H1 (cell line): ENCODE results near the gene NAGA. TPM values are rescaled to one million over a fixed set of nuclear protein-coding genes. Genes with fewer than 3 reads are reported as not detected.

ENCODE experiments used
- CTCF ChIA-PET: fragments of 300-600 bp; sonication (Branson Sonifier 250); formaldehyde crosslinking; loops from one replicate; lab custom pipeline; 2021; ENCODE audit not compliant: partially characterized antibody; lab: Charles Lee
- POLR2A ChIA-PET: fragments of 300-600 bp; sonication (Branson Sonifier 250); formaldehyde crosslinking; loops from one replicate; lab custom pipeline; 2021; ENCODE audit warnings: inconsistent platforms; ENCODE audit not compliant: partially characterized antibody; lab: Charles Lee
- DNase-seq, 2 experiments: peaks; one replicate each; pipeline versions ENCODE4 v3.0.0 to v3.0.0-alpha.2; 2010 to 2022; ENCODE audit warnings: low spot score in 2 of 2, low read depth in 1 of 2, mixed read lengths in 1 of 2
- FAIRE-seq: peaks from 2 replicates; lab custom pipeline; 2011; peaks lifted over from hg19 to GRCh38; lab: Jason Lieb, UNC
- H2AFZ ChIP-seq: 2 replicates; pipeline ENCODE4 v1.8.1; 2012; ENCODE audit warnings: low read length, inconsistent platforms
- H2AK5ac ChIP-seq: 2 replicates; pipeline ENCODE4 v1.6.1; 2013; ENCODE audit warnings: low read depth, low read length
- H2BK120ac ChIP-seq: replicated peaks from 2 replicates; pipeline ENCODE3; 2013; ENCODE audit warnings: low read depth, low read length, inconsistent platforms
- H2BK12ac ChIP-seq: 2 replicates; pipeline ENCODE4 v1.6.1; 2013; ENCODE audit warnings: low read depth, low read length
- H2BK15ac ChIP-seq: 2 replicates; pipeline ENCODE4 v1.6.1; 2013; ENCODE audit warnings: low read length
- H2BK20ac ChIP-seq: 2 replicates; pipeline ENCODE4 v1.6.1; 2013; ENCODE audit warnings: low read length
- H2BK5ac ChIP-seq: 2 replicates; pipeline ENCODE4 v1.6.1; 2013; ENCODE audit warnings: low read depth, low read length
- H3K14ac ChIP-seq: 2 replicates; pipeline ENCODE4 v1.6.1; 2013; ENCODE audit warnings: inconsistent platforms; ENCODE audit not compliant: insufficient read length
- H3K18ac ChIP-seq: 2 replicates; pipeline ENCODE4 v1.6.1; 2013; ENCODE audit warnings: low read length; ENCODE audit errors: extremely low read depth
- H3K23ac ChIP-seq: 2 replicates; pipeline ENCODE4 v1.6.1; 2013; ENCODE audit warnings: inconsistent platforms; ENCODE audit not compliant: insufficient read length
- H3K23me2 ChIP-seq: 2 replicates; pipeline ENCODE4 v1.6.1; 2013; ENCODE audit warnings: low read depth, low read length
- H3K27ac ChIP-seq: 2 replicates; pipeline ENCODE4 v1.6.1; 2011; ENCODE audit warnings: low read depth, low read length, inconsistent platforms
- H3K27me3 ChIP-seq, 4 experiments: replicated peaks in 1 of 4; 1 replicate in 1 of 4; 2 replicates in 3 of 4; pipeline versions ENCODE4 v1.6.1 to v1.8.1; 2011 to 2013; ENCODE audit warnings: low read length in 3 of 4, mild to moderate bottlenecking in 3 of 4, inconsistent platforms in 2 of 4, mixed read lengths in 2 of 4, moderate library complexity in 1 of 4; ENCODE audit not compliant: control insufficient read depth in 3 of 4, insufficient read depth in 3 of 4; ENCODE audit errors: extremely low read depth in 1 of 4
- H3K36me3 ChIP-seq, 4 experiments: 2 replicates each; pipeline versions ENCODE4 v1.6.1 to v1.8.1; 2011 to 2013; ENCODE audit warnings: mild to moderate bottlenecking in 4 of 4, low read length in 3 of 4, moderate library complexity in 2 of 4, control low read depth in 1 of 4, inconsistent platforms in 1 of 4; ENCODE audit not compliant: insufficient read depth in 4 of 4, control insufficient read depth in 2 of 4
- H3K4ac ChIP-seq: replicated peaks from 2 replicates; pipeline ENCODE3; 2013; ENCODE audit warnings: low read length, low read depth, mixed read lengths, inconsistent platforms; ENCODE audit not compliant: insufficient read length
- H3K4me1 ChIP-seq, 4 experiments: replicated peaks in 1 of 4; 1 replicate in 1 of 4; 2 replicates in 3 of 4; pipeline versions ENCODE4 v1.6.1 to v1.8.1; 2011 to 2013; ENCODE audit warnings: low read length in 3 of 4, inconsistent platforms in 2 of 4, mixed read lengths in 1 of 4; ENCODE audit not compliant: insufficient read depth in 4 of 4, control insufficient read depth in 3 of 4
- H3K4me2 ChIP-seq, 2 experiments: 2 replicates each; pipeline versions ENCODE4 v1.6.1 to v1.8.1; 2011 to 2013; ENCODE audit warnings: low read depth in 2 of 2, low read length in 2 of 2, control low read depth in 1 of 2, inconsistent platforms in 1 of 2, mild to moderate bottlenecking in 1 of 2; ENCODE audit not compliant: insufficient read depth in 1 of 2
- H3K4me3 ChIP-seq, 4 experiments: fragments of 200-600, 300-600 bp in 1 of 4; sonication (generic), shearing (Covaris generic), sonication (Bioruptor Twin) in 1 of 4; 2 replicates each; pipeline versions ENCODE4 v1.5.1 to v1.8.1; 2011 to 2016; ENCODE audit warnings: low read length in 4 of 4, low read depth in 3 of 4, control low read depth in 2 of 4, inconsistent platforms in 2 of 4, mild to moderate bottlenecking in 2 of 4, mixed read lengths in 1 of 4, moderate library complexity in 1 of 4; ENCODE audit not compliant: insufficient read depth in 2 of 4; ENCODE audit errors: extremely low read depth in 1 of 4
- H3K56ac ChIP-seq: replicated peaks from 2 replicates; pipeline ENCODE3; 2013; ENCODE audit warnings: low read depth, mild to moderate bottlenecking, mixed read lengths, low read length, inconsistent platforms; ENCODE audit not compliant: insufficient read length
- H3K79me1 ChIP-seq: 2 replicates; pipeline ENCODE4 v1.6.1; 2013; ENCODE audit warnings: low read depth, low read length, control low read depth
- H3K79me2 ChIP-seq, 2 experiments: 2 replicates each; pipeline versions ENCODE4 v1.6.1 to v1.8.1; 2012 to 2013; ENCODE audit warnings: low read length in 2 of 2, mild to moderate bottlenecking in 2 of 2, inconsistent platforms in 1 of 2; ENCODE audit not compliant: insufficient read depth in 2 of 2, control insufficient read depth in 1 of 2
- H3K9ac ChIP-seq, 4 experiments: replicated peaks in 1 of 4; 1 replicate in 1 of 4; 2 replicates in 3 of 4; pipeline versions ENCODE4 v1.6.1 to v1.8.1; 2011 to 2013; ENCODE audit warnings: low read depth in 3 of 4, low read length in 3 of 4, control low read depth in 2 of 4, mild to moderate bottlenecking in 2 of 4, moderate library complexity in 2 of 4, inconsistent platforms in 1 of 4; ENCODE audit errors: extremely low read depth in 1 of 4
- H3K9me3 ChIP-seq, 2 experiments: 2 replicates each; pipeline versions ENCODE4 v1.6.1 to v1.8.1; 2012 to 2013; ENCODE audit warnings: mild to moderate bottlenecking in 2 of 2, moderate library complexity in 2 of 2, control low read depth in 1 of 2, inconsistent platforms in 1 of 2, low read depth in 1 of 2, low read length in 1 of 2, mixed read lengths in 1 of 2; ENCODE audit not compliant: insufficient read depth in 2 of 2
- H4K20me1 ChIP-seq, 2 experiments: replicated peaks in 1 of 2; 2 replicates each; pipeline versions ENCODE3 to v1.8.1; 2011 to 2013; ENCODE audit warnings: inconsistent platforms in 2 of 2, low read length in 2 of 2, mild to moderate bottlenecking in 1 of 2; ENCODE audit not compliant: insufficient read depth in 2 of 2, control insufficient read depth in 1 of 2
- H4K5ac ChIP-seq: 2 replicates; pipeline ENCODE4 v1.6.1; 2013; ENCODE audit warnings: low read length, low read depth, mixed read lengths, inconsistent platforms; ENCODE audit not compliant: insufficient read length
- H4K8ac ChIP-seq: 2 replicates; pipeline ENCODE4 v1.8.0; 2013; ENCODE audit warnings: mild to moderate bottlenecking, moderate library complexity, low read length, inconsistent platforms; ENCODE audit not compliant: insufficient read depth; ENCODE audit errors: extremely low read depth
- H4K91ac ChIP-seq: replicated peaks from 2 replicates; pipeline ENCODE3; 2013; ENCODE audit warnings: low read length, mixed read lengths, inconsistent platforms; ENCODE audit not compliant: insufficient read length
- ATF3 ChIP-seq: IDR thresholded peaks from 2 replicates; pipeline ENCODE4 v1.6.1; 2011; ENCODE audit warnings: low read depth, mild to moderate bottlenecking, low read length; ENCODE audit not compliant: insufficient read depth
- BRCA1 ChIP-seq: IDR thresholded peaks from 2 replicates; pipeline ENCODE4 v1.6.1; 2012; ENCODE audit warnings: low read depth, low read length, improper control_type of control experiment
- CBX5 ChIP-seq: fragments of 300-800, 300-1000 bp; sonication (generic); IDR thresholded peaks from 2 replicates; pipeline ENCODE4 v1.7.1; 2016; ENCODE audit warnings: antibody characterized with exemption, low read length, low read depth
- CEBPB ChIP-seq: IDR thresholded peaks from 2 replicates; pipeline ENCODE4 v1.6.1; 2012; ENCODE audit warnings: low read depth, low read length
- CHD1 ChIP-seq: IDR thresholded peaks from 2 replicates; pipeline ENCODE4 v1.6.1; 2012; ENCODE audit warnings: low read depth, low read length, improper control_type of control experiment
- POLR2AphosphoS5 ChIP-seq: IDR thresholded peaks from 2 replicates; pipeline ENCODE4 v1.6.1; 2011; ENCODE audit warnings: low read depth, low read length
- WGBS, 2 experiments: shearing (Covaris generic) in 1 of 2; methylation state at CpG; one replicate each; pipeline versions ENCODE4 v1.1.6 to v1.1.7; 2013 to 2015; ENCODE audit warnings: low lambda C conversion rate in 2 of 2, mixed read lengths in 2 of 2, inconsistent platforms in 1 of 2, low coverage in 1 of 2, missing lambda C conversion rate in 1 of 2; ENCODE audit not compliant: insufficient replicate concordance in 2 of 2, insufficient coverage in 1 of 2, insufficient read length in 1 of 2; ENCODE audit errors: extremely low coverage in 1 of 2, missing lambda C conversion rate in 1 of 2; 5-methylcytosine and 5-hydroxymethylcytosine counted together
- polyA plus RNA-seq, 7 experiments: library from polyadenylated mRNA; depleted of rRNA in 3 of 7; stranded (reverse) in 5 of 7; unstranded in 2 of 7; fragments of >200 nt in 5 of 7; fragments of 200-250 nt in 2 of 7; gene quantifications; 1 replicate in 5 of 7; 2 replicates in 1 of 7; 4 replicates in 1 of 7; pipeline versions ENCODE4 v1.2.1 to v1.2.3, GENCODE V29; 2011 to 2013; ENCODE audit warnings: missing spikeins in 2 of 7, mixed read lengths in 2 of 7
- total RNA-seq: library from RNA; stranded (reverse); fragmentation: NEBNext Ultra II Directional; extraction: Animal tissue kit (Norgen Biotek cat#: 25700); gene quantifications from 2 replicates; pipeline ENCODE4 v1.2.1, GENCODE V29; 2021

NAGA gene
- total and polyA plus RNA-seq, 2 of the 8 experiments (the other 6 are each of a cell fraction or from before 2014, with no cell fraction given): 14.8 to 30.7 TPM

DNA sequence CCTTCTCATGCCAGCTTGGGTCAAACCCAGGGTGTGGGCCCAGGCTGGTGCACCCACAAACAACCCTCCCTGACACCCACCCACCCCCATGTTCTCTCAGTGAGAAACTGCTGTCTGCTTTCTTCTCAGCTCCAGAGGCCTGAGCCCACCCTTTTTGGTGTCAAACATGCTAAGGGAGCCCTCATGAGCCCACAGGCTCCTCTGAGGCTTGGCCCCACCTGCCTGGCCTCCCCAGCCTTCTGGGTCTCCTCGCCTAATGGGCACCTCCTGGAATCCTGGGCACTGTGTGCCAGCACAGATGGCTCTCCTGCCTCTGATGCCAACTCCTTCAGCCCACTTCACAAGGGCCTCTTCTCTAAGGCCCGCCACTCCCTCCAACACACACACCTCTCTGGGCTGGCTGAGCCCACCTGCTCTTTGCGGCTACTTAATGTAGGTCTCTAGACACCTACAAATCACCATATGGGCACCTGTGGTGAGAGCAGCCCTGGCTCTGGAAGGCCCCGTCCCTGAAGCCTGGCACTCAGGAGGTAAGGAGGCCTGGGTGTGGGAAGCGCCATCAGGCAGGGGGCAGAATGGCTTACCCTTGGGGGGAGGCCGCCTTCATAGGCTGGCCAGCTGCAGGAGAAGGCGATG lies 4.4 kb downstream of the NAGA start:
- no peak overlapping the region for H2AFZ ChIP-seq
- peak overlapping the region; percentile 97 for H2BK12ac ChIP-seq
- peaks cover 0 to 3% of the 10 kb centered on the region in 2 experiments for H4K20me1 ChIP-seq
- H2BK5ac ChIP-seq: peak overlapping the region; percentile 99; the same call in 1 of the 2 replicates
- peaks cover 8% of the 10 kb centered on the region; the same call in 1 of the 2 replicates for H3K23me2 ChIP-seq
- no peak overlapping the region for H3K4ac ChIP-seq
- no peaks in the 10 kb centered on the region for H3K9me3 ChIP-seq
- H3K23ac ChIP-seq: no peak overlapping the region
- CTCF ChIA-PET: interaction anchor here (0.6 to 1.1 kb wide), 2 partner anchors 25 to 51 kb away, joined by 3 to 5 read pairs; no protein-coding TSS in a partner anchor
- H3K18ac ChIP-seq: no peak overlapping the region
- 0 out of 2 replicates have a peak overlapping the region, but pooled peaks have one; percentile 43 for H2BK20ac ChIP-seq
- no peak overlapping the region for H3K4me3 ChIP-seq
- FAIRE-seq (no peak), DNase-seq (no peak)
- H3K27me3 ChIP-seq: no peaks in the 10 kb centered on the region; a peak in 1 of 7 replicates
- no peak overlapping the region for H3K56ac ChIP-seq
- no peak overlapping the region for H3K27ac ChIP-seq
- peak overlapping the region; percentile 68; the same call in 1 of the 2 replicates for H2AK5ac ChIP-seq
- 93% methylated on average over 7 of the region's 7 CpGs; no CpG with 5 or more reads in 1 of the 2 experiments for WGBS, 2 experiments
- no peak overlapping the region for H4K5ac ChIP-seq
- POLR2A ChIA-PET: interaction anchor here (1.1 kb wide), 1 partner anchor 8 kb away, joined by 5 read pairs; no protein-coding TSS in a partner anchor
- no peak overlapping the region for H2BK120ac ChIP-seq
- H3K36me3 ChIP-seq: no peaks in the 10 kb centered on the region; a peak in 2 of 8 replicates
- H3K14ac ChIP-seq: no peak overlapping the region
- peaks cover 0 to 26% (median 13%) of the 10 kb centered on the region in 4 experiments; a peak in 6 of 7 replicates for H3K4me1 ChIP-seq
- H3K79me2 ChIP-seq: no peaks in the 10 kb centered on the region
- H4K91ac ChIP-seq: no peak overlapping the region
- H3K4me2 ChIP-seq: peak overlapping the region; percentile 49 to 63; a peak in 2 of 4 replicates
- no peak overlapping the region for H4K8ac ChIP-seq
- no peak overlapping the region for H2BK15ac ChIP-seq
- no peak overlapping the region for H3K9ac ChIP-seq
- no peaks in the 10 kb centered on the region for H3K79me1 ChIP-seq
- TF ChIP-seq BRCA1 (no peak), ATF3 (no peak), POLR2AphosphoS5 (no peak), CEBPB (no peak), CBX5 (no peak), CHD1 (no peak)
